Testis (tissue), 3 donors: ENCODE data around the gene ITPR2. TPM values are rescaled to one million over a fixed set of nuclear protein-coding genes. Genes with fewer than 3 reads are reported as not detected.

ENCODE experiments used
- DNase-seq: peaks from one replicate; pipeline ENCODE4 v3.0.0-alpha.2; 2019
- H3K27ac ChIP-seq, 2 donors: fragments of 200-600 bp; sonication (generic); one replicate each; pipeline ENCODE4 v1.5.1; 2019
- H3K27me3 ChIP-seq: fragments of 200-600 bp; sonication (generic); one replicate; pipeline ENCODE4 v1.5.1; 2019
- H3K36me3 ChIP-seq: fragments of 200-600 bp; sonication (generic); one replicate; pipeline ENCODE4 v1.5.1; 2017; ENCODE audit warnings: low read depth; ENCODE audit errors: missing control alignments
- H3K4me1 ChIP-seq: fragments of 200-600 bp; sonication (generic); one replicate; pipeline ENCODE4 v1.5.1; 2019
- H3K4me3 ChIP-seq, 2 donors: fragments of 200-600 bp; sonication (generic); one replicate each; pipeline ENCODE4 v1.5.1; 2017 to 2019
- H3K9me3 ChIP-seq: fragments of 200-600 bp; sonication (generic); one replicate; pipeline ENCODE4 v1.5.1; 2017
- CTCF ChIP-seq, 3 experiments: fragments of 450-650 bp in 2 of 3; fragments of 200-600 bp in 1 of 3; sonication (generic) in 1 of 3; IDR thresholded peaks; one replicate each; pipeline ENCODE4 v1.5.1; 2016 to 2019; ENCODE audit warnings: antibody characterized with exemption in 3 of 3, mild to moderate bottlenecking in 2 of 3, moderate library complexity in 1 of 3
- POLR2A ChIP-seq: fragments of 450-650 bp; IDR thresholded peaks from one replicate; pipeline ENCODE4 v1.6.1; 2017; ENCODE audit warnings: antibody characterized with exemption, mild to moderate bottlenecking, moderate library complexity
- WGBS, 2 donors: methylation state at CpG; one replicate each; pipeline ENCODE4 v1.1.5; 2018; 5-methylcytosine and 5-hydroxymethylcytosine counted together
- intact Hi-C: fragments of 100-400 bp; cut with DNase I; formaldehyde crosslinking; loops from one replicate; pipeline ENCODE4 v1.15.1; 2023; ENCODE audit warnings: low total_unique reads
- polyA plus RNA-seq: library from polyadenylated mRNA; stranded (reverse); fragments of 350-450 nt; fragmentation: Illumina TruSeq; extraction: RNeasy Lipid Tissue Mini Kit (QIAGEN cat#74804); gene quantifications from one replicate; pipeline ENCODE4 v1.2.3, GENCODE V29; 2014; ENCODE audit warnings: low read depth, low replicate concordance; ENCODE audit not compliant: insufficient read depth
- total RNA-seq, 2 donors: library from RNA; depleted of rRNA; stranded (reverse); fragments of >200 nt; gene quantifications; one replicate each; pipeline ENCODE4 v1.2.3, GENCODE V29; 2016

Gene ITPR2
- total and polyA plus RNA-seq, 3 donors from 2014 or later = 4.9 to 60.6 (median 56.9) TPM

- Histone ChIP-seq H3K4me3 (no peak overlapping the region), H3K27me3 (no peaks in the 10 kb centered on the region), H3K4me1 (no peaks in the 10 kb centered on the region), H3K9me3 (no peaks in the 10 kb centered on the region), H3K36me3 (no peaks in the 10 kb centered on the region), H3K27ac (no peak overlapping the region)
- WGBS, 2 donors = 85 to 95% methylated on average over 1 of the region's 1 CpG
- intact Hi-C loops = no loop called here
- DNase-seq = no peak
- TF ChIP-seq CTCF (IDR thresholded peaks at IDR 0.05) = no peak
Observed at GRCh38 chr12:26861690-26862089, 28.7 kb upstream of the ITPR2 start.

DNA sequence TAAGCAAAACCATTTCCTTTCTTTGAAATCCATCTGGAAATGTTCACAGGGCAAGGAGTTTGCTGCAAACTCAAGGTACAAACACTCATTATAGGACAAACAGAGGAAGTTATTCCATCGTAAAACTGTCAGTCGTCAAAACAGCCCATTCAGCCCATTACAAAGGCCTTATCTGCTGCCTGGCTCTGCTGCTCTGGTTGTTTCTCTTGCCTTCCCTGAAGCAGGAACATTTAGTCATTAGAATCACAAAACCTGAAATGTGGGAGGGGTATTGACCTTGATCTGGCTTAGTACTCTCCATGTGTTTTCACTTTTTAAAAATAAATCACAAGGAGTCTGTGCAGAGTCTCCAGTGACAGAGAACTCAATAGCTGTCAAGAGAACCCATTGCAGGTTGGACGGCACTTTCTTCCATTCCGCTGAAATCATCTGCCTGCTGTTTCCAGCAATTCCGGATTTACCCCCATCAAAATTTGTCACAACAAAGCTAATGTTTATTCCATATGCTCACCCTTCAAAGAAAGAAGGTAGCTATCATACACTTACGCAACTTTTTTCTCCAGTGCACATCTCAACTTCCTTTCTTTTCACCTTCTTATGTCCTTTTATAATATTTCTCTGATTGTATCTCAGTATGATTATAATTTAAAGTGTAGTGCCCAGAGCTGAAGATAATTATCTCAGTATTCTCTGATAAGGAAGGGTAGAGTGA is 24.6 kb upstream of the ITPR2 start:
- no peak for TF ChIP-seq POLR2A
- TF ChIP-seq CTCF (IDR thresholded peaks at IDR 0.05) = no peak
- no peak overlapping the region for H3K4me3 ChIP-seq
- DNase-seq = no peak
- H3K27me3 ChIP-seq = no peaks in the 10 kb centered on the region
- intact Hi-C loops = no loop called here
- H3K27ac ChIP-seq = no peak overlapping the region
- H3K4me1 ChIP-seq = no peaks in the 10 kb centered on the region
- H3K36me3 ChIP-seq = no peaks in the 10 kb centered on the region
- 63 to 64% methylated on average over 6 of the region's 6 CpGs for WGBS, 2 donors
- no peaks in the 10 kb centered on the region for H3K9me3 ChIP-seq

GRCh38 chr12:26855337-26855736 is 22.3 kb upstream of the ITPR2 start:
- 55 to 63% methylated on average over 1 of the region's 1 CpG for WGBS, 2 donors
- Histone ChIP-seq H3K4me3 (no peak overlapping the region), H3K27ac (no peak overlapping the region), H3K4me1 (no peaks in the 10 kb centered on the region), H3K27me3 (no peaks in the 10 kb centered on the region), H3K36me3 (no peaks in the 10 kb centered on the region), H3K9me3 (no peaks in the 10 kb centered on the region)
- DNase-seq = no peak
- TF ChIP-seq CTCF (IDR thresholded peaks at IDR 0.05) = no peak
- no peak for TF ChIP-seq POLR2A
- intact Hi-C loops = no loop called here

- DNase-seq = no peak
- Histone ChIP-seq H3K4me1 (no peaks in the 10 kb centered on the region), H3K27me3 (no peaks in the 10 kb centered on the region), H3K9me3 (no peaks in the 10 kb centered on the region), H3K36me3 (no peaks in the 10 kb centered on the region), H3K27ac (no peak overlapping the region), H3K4me3 (no peak overlapping the region)
- WGBS, 2 donors = 20 to 36% methylated on average over 2 of the region's 2 CpGs
- no peak for TF ChIP-seq POLR2A
- TF ChIP-seq CTCF (IDR thresholded peaks at IDR 0.05) = no peak
- intact Hi-C loops = no loop called here
Observed at GRCh38 chr12:26854031-26854390, 21.0 kb upstream of the ITPR2 start.
